KMS-11 (cell line): ENCODE measurements around the gene KDM3A.

ENCODE experiments used
- H2AFZ ChIP-seq: fragments of 200-600 bp; sonication (generic); 2 replicates; pipeline ENCODE4 v1.6.1; 2016; ENCODE audit warnings: antibody characterized with exemption, mixed run types, low read depth
- H3K27ac ChIP-seq: fragments of 200-600 bp; sonication (generic); 2 replicates; pipeline ENCODE4 v1.6.1; 2016; ENCODE audit warnings: mild to moderate bottlenecking, mixed run types
- H3K27me3 ChIP-seq: fragments of 200-600 bp; sonication (generic); 2 replicates; pipeline ENCODE4 v1.6.1; 2017; ENCODE audit warnings: mild to moderate bottlenecking, low read depth, mixed run types, moderate library complexity; ENCODE audit not compliant: insufficient read depth
- H3K36me3 ChIP-seq: fragments of 200-600 bp; sonication (generic); 2 replicates; pipeline ENCODE4 v1.6.1; 2017; ENCODE audit warnings: mild to moderate bottlenecking, mixed run types; ENCODE audit not compliant: insufficient read depth
- H3K4me1 ChIP-seq: fragments of 200-600 bp; sonication (generic); 2 replicates; pipeline ENCODE4 v1.6.1; 2016; ENCODE audit warnings: mild to moderate bottlenecking, low read depth, mixed run types; ENCODE audit not compliant: poor library complexity, severe bottlenecking
- H3K4me2 ChIP-seq: fragments of 200-600 bp; sonication (generic); 2 replicates; pipeline ENCODE4 v1.7.0; 2016; ENCODE audit warnings: mild to moderate bottlenecking, mixed run types
- H3K4me3 ChIP-seq: fragments of 200-600 bp; sonication (generic); IDR thresholded peaks from 2 replicates; pipeline ENCODE4 v1.6.1; 2017; ENCODE audit warnings: low read depth, low read length, mixed read lengths; ENCODE audit not compliant: insufficient read depth
- H3K79me2 ChIP-seq: fragments of 200-600 bp; sonication (generic); 2 replicates; pipeline ENCODE4 v1.6.1; 2016; ENCODE audit warnings: low read depth, mixed run types; ENCODE audit not compliant: insufficient read depth
- H3K9ac ChIP-seq: fragments of 200-600 bp; sonication (generic); 2 replicates; pipeline ENCODE4 v1.6.1; 2016; ENCODE audit warnings: mild to moderate bottlenecking, mixed run types
- H4K20me1 ChIP-seq: fragments of 200-600 bp; sonication (generic); 2 replicates; pipeline ENCODE4 v1.6.1; 2016; ENCODE audit warnings: mild to moderate bottlenecking, mixed run types; ENCODE audit not compliant: insufficient read depth
- TF ChIP-seq, protein P1 (sequence below): fragments of 200-600 bp; sonication (generic); conservative IDR thresholded peaks from 2 replicates; pipeline ENCODE4 v1.6.1; 2017; ENCODE audit warnings: low read depth, mild to moderate bottlenecking, antibody characterized with exemption, low read length, moderate library complexity, mixed read lengths

Gene KDM3A

DNA sequence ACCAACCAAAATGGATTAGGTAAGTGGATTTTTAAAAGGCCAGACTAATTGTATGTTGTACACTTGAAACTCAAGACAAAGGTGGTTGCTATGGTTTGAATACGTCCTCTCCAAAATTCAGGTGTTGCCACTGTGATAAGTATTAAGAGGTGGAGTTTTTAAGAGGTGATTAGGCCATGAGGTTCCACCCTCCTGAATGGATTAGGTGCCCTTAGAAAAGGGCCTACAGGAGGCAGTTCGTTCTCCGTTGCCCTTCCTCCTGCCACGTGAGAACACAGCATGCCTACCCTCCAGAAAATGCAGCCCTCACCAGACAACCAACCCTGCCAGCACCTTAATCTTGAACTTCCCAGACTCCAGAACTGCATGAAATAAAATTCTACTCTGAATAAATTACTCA, 70.9 kb downstream of the KDM3A start:
- H3K4me3 ChIP-seq = no peak overlapping the region
- H3K27me3 ChIP-seq = no peaks in the 10 kb centered on the region
- no peaks in the 10 kb centered on the region for H3K36me3 ChIP-seq
- H3K27ac ChIP-seq = no peak overlapping the region
- H3K4me1 ChIP-seq = no peaks in the 10 kb centered on the region
- H4K20me1 ChIP-seq = no peaks in the 10 kb centered on the region
- H3K4me2 ChIP-seq = no peak overlapping the region
- no peak overlapping the region for H2AFZ ChIP-seq
- no peak overlapping the region for H3K9ac ChIP-seq
- TF ChIP-seq, protein P1, sequence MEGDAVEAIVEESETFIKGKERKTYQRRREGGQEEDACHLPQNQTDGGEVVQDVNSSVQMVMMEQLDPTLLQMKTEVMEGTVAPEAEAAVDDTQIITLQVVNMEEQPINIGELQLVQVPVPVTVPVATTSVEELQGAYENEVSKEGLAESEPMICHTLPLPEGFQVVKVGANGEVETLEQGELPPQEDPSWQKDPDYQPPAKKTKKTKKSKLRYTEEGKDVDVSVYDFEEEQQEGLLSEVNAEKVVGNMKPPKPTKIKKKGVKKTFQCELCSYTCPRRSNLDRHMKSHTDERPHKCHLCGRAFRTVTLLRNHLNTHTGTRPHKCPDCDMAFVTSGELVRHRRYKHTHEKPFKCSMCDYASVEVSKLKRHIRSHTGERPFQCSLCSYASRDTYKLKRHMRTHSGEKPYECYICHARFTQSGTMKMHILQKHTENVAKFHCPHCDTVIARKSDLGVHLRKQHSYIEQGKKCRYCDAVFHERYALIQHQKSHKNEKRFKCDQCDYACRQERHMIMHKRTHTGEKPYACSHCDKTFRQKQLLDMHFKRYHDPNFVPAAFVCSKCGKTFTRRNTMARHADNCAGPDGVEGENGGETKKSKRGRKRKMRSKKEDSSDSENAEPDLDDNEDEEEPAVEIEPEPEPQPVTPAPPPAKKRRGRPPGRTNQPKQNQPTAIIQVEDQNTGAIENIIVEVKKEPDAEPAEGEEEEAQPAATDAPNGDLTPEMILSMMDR = no peak
- no peaks in the 10 kb centered on the region for H3K79me2 ChIP-seq

DNA sequence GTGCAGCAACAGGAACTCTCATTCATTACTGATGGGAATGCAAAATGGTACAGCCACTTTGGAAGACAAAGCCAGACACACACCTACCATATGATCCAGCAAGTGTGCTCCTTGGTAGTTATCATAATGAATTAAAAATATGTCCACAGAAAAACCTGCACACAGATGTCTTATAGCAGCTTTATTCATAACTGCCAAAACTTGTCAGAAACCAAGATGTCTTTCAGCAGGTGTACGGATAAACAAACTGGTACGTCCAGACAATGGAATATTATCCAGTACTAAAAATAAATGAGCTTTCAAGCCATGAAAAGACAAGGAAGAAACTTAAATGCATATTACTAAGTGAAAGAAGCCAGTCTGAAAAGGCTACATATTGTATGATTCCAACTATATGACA, 71.7 kb downstream of the KDM3A start:
- H3K27ac ChIP-seq = no peak overlapping the region
- H3K9ac ChIP-seq = no peak overlapping the region
- H2AFZ ChIP-seq = no peak overlapping the region
- H3K27me3 ChIP-seq = no peaks in the 10 kb centered on the region
- no peaks in the 10 kb centered on the region for H4K20me1 ChIP-seq
- no peak overlapping the region for H3K4me2 ChIP-seq
- H3K4me3 ChIP-seq = no peak overlapping the region
- TF ChIP-seq, protein P1 = no peak
- no peaks in the 10 kb centered on the region for H3K36me3 ChIP-seq
- no peaks in the 10 kb centered on the region for H3K79me2 ChIP-seq
- no peaks in the 10 kb centered on the region for H3K4me1 ChIP-seq

GRCh38 chr2:86513948-86514660, 72.9 kb downstream of the KDM3A start:
- H3K27me3 ChIP-seq = no peaks in the 10 kb centered on the region
- no peaks in the 10 kb centered on the region for H3K4me1 ChIP-seq
- no peak overlapping the region for H3K27ac ChIP-seq
- TF ChIP-seq, protein P1 = no peak
- no peaks in the 10 kb centered on the region for H3K36me3 ChIP-seq
- H3K79me2 ChIP-seq = no peaks in the 10 kb centered on the region
- no peak overlapping the region for H2AFZ ChIP-seq
- H3K4me2 ChIP-seq = no peak overlapping the region
- no peak overlapping the region for H3K9ac ChIP-seq
- no peak overlapping the region for H3K4me3 ChIP-seq
- no peaks in the 10 kb centered on the region for H4K20me1 ChIP-seq

DNA sequence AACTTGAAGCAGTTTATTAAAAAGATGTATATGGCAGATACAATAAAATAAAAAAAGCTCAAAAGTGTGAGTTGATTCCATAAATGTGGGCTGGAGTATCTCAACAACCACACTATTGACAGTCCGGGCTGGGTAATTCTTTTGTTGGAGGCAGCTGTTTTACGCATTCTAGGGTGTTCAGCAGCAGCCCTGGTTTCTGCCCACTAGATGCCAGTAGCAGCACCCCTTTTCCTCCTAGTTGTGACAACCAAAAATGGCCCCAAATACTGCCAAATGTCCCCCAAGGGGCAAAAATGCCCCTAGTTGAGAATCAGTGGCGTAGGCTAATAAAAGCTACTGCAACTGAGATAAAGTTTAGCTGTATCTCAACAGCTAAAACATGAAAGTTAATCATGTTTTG, 77.3 kb downstream of the KDM3A start:
- Histone ChIP-seq H3K9ac (no peak overlapping the region), H3K27ac (no peak overlapping the region), H4K20me1 (no peaks in the 10 kb centered on the region), H3K4me2 (no peak overlapping the region), H3K4me3 (no peak overlapping the region), H3K36me3 (no peaks in the 10 kb centered on the region), H2AFZ (no peak overlapping the region), H3K27me3 (no peaks in the 10 kb centered on the region), H3K4me1 (no peaks in the 10 kb centered on the region), H3K79me2 (no peaks in the 10 kb centered on the region)
- TF ChIP-seq, protein P1 = no peak
